GM19455 (cell line): ENCODE data around the gene GPR37L1.
"Not testable (repeated sequence)": the region's sequence is repeated elsewhere in the genome, so short reads cannot be mapped to it uniquely, and the experiment has no call there.

Experiments used
- ATAC-seq: cut with Tn5 transposase; IDR thresholded peaks from one replicate; pipeline ENCODE4 v1.9.1; 2021; ENCODE audit not compliant: unreplicated experiment

The GPR37L1 gene

DNA sequence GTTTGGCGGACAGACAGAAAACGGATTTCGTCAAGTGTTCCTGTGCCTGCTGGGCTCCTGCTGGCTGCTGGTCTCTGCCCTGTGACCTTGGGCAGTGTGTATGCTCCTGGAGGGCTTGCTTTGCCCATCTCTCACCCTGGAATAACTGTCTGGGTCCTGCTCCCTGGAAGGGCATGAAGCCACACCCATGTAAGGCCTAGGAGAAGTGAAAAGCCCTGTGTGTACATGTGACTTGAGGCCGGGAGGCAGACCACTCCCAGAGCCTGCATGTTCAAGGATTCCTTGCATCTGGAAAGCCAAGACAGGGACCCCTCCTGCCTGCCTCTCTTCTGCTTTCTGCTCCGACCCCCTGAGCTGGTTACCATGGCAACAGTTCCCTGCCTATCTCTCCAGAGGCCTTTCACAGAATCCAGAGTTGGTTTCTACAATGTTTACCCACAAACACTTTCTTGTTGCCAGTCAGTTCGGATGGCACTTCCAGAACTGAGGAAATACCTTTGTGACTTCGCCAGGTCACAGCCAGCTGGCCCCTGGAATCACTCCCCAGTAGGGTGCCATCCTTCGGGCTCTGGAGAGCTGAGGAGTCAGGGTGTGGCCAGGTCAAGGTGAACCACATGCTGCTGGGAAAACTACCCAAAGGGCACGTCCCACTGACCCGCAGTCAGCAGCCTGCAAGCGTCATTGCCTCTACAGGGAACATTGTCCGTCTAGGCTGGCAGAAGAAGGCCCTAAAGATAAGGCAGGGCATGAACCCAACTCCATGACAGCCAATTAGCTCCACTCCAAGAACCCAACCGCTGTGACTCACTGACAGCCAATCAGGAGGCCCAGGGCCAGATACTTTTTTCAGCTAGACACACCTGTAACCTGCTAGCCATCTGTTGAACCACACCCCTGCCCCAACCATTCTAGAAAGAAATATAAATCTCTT is 14.7 kb upstream of the GPR37L1 start:
- ATAC-seq: no peak

DNA sequence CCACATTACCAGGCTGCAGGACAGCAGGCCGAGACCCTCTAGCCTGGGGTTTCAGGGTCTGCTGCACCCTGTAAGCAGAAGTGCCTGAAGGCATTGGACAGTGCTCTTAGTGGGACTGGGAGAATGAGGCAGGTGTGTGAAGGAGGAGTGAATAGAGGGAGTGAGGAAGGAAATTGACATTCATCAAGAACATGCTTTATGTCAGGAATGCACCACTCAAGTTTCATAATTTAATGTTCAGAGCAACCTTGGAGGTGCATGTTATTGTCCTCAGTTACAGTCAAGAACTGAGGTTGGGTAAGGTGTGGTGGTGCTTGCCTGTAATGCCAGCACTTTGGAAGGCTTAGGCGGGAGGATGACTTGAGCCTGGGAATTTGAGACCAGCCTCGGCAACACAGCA is 11.7 kb upstream of the GPR37L1 start:
- ATAC-seq: no peak

DNA sequence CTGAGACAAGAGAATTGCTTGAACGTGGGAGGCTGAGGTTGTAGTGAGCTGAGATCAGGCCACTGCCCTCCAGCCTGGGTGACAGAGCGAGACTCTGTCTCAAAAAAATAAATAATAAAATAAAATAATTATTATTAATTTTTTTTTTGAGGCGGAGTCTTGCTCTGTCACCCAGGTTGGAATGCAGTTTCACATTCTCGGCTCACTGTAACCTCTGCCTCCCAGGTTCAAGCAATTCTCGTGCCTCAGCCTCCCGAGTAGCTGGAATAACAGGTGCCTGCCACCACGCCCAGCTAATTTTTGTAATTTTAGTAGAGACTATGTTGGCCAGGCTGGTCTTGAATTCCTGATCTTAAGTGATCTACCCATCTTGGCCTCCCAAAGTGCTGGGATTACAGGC is 11.1 kb upstream of the GPR37L1 start:
- ATAC-seq: not testable (repeated sequence)

DNA sequence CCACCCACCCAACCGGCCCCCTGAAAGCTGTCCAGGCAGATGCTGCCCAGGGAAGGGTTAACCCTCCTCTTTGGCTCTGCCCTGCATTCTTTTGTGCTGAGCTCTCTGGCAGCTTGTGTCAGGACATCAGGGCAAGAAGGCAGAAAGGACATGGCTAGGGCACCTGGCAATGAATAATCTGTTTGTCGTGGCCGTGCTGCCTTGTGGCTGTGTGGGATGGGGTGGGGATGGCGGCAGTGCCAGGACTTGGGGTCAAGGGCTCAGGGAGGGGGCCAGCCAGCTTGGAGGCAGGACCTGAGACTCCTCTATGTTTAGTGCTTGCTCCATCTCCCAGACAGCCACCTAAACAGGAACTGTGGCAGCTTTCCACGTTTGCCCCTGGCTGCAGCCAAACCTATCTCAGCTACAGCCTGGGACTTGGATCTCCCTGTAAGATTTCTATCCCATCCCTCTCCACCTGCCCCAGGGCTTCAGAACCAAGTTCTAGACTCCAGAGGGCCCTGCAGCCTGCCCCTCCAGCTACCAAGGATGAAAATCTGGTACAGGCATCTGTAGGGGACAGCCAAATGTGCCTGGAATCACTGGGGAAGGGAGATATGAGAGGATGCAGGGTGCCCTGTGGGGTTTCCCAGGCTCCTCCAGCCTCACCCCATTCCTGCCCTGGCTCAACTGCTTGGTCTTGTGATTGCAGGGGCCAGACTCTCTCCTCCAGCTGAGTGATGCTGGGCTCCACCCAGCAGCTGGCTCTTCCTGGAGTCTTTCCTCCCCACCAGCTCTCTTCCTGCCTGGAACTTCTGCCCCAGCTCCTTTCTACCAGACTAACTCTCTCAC is 9.6 kb upstream of the GPR37L1 start:
- no peak for ATAC-seq

DNA sequence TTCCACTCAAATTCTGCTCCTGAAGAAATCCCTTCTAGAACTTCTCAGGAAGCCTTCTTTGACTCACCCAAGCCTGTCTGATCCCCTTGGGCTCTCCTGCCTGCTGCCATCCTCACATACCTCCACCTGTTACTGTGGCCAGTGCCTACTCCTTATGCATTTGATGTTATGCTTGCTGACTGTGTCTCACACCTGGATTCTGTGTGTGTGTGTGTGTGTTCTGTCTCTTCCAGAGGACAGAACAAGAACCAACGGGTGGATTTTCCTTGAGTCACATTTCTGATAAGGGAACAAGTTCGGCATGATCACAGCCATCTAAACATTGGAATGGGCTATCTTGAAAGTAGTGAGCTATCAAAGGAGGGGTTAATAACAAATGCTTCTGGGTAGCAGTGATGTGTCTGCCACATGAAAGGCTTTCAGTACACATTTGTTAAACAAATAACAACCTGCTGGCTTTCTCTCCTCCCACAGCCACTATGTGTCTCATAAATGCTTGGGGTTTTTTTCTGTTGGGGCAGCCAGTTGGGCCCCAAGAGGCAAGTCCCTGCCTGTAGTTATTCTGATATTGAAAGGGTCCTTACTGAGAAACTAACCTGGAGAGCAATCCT is 8.9 kb upstream of the GPR37L1 start:
- no peak for ATAC-seq

DNA sequence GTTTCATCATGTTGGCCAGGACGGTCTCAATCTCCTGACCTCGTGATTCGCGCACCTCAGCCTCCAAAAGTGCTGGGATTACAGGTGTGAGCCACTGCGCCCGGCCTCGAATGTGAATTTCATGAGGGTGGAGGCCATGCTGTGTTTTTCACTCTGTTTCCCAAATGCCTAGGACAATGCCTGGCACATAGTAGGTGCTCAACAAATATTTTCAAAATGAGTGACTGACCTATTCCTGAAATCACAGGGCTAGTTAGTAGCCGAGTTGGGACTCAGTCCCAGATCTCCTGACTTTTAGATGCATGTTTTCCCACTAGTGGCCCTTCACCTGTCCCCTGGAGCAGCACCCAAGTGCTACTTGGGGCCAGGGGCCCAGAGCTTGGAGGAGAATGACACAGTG is 6.4 kb upstream of the GPR37L1 start:
- ATAC-seq: no peak

DNA sequence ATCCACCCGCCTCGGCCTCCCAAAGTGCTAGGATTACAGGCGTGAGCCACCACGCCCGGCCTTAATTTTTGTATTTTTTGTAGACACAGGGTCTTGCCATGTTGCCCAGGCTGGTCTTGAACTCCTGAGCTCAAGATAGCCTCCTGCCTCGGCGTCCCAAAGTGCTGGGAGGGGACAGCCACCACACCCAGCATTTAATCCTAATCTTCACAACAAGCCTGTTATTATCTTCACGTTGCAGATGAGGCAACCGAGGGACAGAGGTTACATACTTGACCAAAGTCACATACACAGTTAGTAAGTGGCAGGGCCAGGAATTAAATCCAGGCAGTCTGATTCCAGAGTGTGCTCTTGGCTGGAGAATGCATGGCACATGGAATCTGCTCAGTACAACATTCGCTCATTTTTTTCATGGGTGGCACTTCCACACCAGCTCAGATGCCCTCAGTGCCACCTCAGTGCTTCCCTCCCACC is 4.8 kb upstream of the GPR37L1 start:
- ATAC-seq: no peak

DNA sequence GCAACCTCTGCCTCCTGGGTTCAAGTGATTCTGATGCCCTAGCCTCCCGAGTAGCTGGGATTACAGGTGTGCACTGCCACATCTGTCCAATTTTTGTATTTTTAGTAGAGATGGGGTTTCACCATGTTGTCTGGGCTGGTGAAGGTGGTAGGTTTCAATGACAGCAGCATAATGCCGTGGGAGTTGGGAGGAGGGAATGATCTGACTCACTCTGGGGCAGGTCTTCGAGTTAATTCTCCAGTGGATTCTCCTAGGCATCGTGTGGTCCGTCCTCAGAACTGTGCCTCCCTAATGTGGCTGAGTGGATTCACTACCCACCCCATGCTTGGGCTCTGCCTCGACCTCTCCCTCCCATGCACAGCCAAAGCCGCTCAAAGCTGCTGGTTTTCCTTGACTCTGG is 1.7 kb upstream of the GPR37L1 start:
- ATAC-seq: no peak

DNA sequence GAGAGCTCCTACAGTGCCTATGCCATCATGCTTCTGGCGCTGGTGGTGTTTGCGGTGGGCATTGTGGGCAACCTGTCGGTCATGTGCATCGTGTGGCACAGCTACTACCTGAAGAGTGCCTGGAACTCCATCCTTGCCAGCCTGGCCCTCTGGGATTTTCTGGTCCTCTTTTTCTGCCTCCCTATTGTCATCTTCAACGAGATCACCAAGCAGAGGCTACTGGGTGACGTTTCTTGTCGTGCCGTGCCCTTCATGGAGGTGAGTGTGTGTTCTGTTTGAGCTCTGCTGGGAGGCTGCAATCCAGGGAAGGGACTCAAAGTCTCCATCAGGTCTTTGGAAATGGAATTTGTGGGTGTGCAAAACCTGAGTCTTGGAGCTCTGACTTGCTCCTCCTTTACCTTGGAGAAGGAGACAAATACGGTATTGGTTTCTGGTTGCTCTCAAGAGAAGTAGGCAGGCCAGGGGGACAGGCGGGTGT is 658 bp downstream of the GPR37L1 start:
- no peak for ATAC-seq

DNA sequence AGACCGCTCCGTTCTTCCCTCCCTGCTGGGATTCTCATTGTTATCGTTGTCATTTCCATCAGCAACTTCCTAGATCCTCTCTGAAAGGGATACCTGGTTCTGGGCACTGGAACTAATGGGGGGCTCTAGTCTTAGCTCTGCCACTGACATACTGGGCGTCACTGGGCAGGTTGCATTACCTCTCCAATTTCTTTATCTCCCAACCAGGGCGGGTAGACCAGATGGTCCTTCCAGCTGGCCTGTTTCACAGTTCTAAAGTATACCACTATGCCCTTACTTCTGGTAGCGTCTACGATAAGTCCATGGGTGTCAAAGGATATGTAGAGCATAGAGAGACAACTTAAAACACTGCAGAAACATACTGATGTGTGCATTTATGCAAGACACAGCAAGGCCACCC is 1.4 kb downstream of the GPR37L1 start:
- no peak for ATAC-seq

DNA sequence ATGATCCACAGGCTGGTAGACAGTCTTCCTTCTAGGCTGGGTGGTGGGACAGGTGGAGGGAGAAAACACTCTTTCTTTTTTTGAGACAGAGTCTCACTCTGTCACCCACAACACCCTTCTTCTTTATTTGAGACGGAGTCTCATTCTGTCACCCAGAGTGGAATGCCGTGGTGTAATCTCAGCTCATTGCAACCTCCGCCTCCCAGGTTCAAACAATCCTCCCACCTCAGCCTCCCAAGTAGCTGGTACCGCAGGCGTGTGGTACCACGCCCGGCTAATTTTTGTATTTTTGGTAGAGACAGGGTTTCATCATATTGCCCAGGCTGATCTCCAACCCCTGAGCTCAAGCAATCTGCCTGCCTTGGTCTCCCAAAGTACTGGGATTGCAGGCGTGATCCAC is 2.9 kb downstream of the GPR37L1 start:
- ATAC-seq: no peak

DNA sequence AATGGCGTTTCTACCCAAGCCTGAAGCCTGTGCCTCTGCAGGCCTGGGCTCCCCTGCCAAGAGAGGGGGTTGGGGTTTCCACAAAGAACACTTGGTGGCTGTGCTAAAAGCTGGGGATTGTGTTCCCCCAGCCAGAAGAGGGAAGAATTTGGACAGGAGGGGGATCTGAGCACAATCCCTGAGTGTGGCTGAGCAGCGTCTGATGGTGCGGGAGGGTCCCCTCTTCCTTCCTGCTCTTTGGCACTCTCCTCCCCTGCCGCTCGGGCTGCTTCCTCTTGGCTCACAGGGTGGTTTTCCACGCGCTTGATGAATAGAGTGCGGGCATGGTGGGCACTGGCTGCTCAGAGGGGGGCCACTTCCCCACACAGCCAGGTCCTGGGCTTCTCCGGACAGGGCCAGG is 3.7 kb downstream of the GPR37L1 start:
- ATAC-seq: no peak

DNA sequence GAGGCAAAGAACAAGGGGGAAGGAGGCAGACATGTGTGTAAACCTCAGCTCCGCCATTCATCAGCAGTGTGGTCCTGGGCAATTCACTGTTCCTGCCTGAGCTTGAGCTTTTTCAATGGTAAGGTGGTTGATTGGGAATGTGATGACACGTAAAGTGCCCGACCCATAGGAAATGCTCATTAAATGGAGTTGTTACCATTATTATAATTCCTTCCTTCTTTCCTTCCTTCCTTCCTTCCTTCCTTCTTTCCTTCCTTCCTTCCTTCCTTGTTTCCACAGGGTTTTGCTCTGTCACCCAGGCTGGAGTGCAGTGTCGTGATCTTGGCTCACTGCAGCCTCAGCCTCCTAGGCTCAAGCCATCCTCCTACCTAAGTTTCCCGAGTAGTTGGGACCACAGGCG is 4.3 kb downstream of the GPR37L1 start:
- no peak for ATAC-seq

DNA sequence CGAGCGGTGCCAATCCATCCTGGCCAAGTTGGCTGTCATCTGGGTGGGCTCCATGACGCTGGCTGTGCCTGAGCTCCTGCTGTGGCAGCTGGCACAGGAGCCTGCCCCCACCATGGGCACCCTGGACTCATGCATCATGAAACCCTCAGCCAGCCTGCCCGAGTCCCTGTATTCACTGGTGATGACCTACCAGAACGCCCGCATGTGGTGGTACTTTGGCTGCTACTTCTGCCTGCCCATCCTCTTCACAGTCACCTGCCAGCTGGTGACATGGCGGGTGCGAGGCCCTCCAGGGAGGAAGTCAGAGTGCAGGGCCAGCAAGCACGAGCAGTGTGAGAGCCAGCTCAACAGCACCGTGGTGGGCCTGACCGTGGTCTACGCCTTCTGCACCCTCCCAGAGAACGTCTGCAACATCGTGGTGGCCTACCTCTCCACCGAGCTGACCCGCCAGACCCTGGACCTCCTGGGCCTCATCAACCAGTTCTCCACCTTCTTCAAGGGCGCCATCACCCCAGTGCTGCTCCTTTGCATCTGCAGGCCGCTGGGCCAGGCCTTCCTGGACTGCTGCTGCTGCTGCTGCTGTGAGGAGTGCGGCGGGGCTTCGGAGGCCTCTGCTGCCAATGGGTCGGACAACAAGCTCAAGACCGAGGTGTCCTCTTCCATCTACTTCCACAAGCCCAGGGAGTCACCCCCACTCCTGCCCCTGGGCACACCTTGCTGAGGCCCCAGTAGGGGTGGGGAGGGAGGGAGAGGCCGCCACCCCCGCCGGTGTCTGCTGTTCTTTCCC is 5.3 kb downstream of the GPR37L1 start:
- ATAC-seq: no peak

DNA sequence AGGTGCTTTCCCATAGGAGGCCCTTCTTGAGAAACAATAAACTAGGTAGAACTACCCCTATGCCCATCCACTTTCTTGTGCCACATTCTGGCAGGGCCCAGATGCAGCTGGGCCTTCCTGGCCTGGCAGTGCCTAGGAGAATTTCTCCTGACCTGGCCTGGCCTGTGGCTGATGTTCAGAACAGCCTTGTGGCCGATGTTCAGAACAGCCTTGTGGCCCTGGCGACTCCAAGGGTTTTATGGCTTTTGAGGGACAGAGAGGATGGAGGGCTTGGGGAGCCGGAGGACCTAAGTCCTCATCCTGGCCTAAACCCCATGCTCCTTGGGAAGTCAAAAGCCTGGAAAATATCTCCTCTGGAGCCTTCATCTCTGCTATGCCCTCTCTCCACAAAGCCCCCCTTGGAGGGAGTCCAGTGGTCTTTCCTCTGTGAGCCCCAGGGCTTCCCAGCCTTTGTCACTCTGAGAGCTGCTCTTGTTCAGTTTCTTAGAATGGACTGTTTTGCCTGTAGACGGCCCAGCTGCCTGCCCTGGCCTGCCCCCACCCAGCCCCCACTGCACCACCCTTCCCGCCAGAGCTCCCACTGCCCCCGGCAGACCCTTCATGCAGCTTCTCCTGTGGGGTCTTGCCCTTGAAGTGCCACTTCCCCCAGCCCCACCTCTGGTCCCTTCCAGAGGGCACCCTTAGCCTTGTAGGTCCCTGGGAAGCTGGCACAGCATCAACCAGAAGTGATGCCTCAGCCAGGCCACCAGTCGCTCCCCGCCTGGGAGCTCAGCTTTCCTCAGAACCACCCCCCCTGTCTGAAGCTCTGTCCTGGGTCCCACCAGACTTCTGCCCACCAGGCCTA is 7.0 kb downstream of the GPR37L1 start:
- no peak for ATAC-seq

DNA sequence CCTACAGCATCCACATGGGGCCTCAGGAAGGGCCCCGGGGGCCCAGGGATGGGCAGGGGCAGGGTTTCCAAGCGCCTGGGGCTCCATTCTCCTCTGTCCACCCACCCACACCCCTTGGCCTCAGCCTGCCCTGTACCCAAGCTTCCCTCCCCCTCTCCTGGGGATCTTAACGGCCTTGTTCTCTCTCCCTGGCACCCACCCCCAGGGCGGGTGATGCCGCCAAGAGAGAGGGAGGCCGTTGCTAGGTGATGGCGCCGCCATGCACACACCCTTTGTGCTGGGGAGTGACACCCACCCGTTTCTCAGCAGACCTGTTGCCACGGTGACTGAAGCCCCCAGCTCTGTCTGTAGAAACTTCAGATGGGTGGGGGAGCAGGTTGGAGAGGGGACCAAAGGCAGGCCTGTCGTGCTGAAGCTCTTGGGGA is 7.6 kb downstream of the GPR37L1 start:
- no peak for ATAC-seq

DNA sequence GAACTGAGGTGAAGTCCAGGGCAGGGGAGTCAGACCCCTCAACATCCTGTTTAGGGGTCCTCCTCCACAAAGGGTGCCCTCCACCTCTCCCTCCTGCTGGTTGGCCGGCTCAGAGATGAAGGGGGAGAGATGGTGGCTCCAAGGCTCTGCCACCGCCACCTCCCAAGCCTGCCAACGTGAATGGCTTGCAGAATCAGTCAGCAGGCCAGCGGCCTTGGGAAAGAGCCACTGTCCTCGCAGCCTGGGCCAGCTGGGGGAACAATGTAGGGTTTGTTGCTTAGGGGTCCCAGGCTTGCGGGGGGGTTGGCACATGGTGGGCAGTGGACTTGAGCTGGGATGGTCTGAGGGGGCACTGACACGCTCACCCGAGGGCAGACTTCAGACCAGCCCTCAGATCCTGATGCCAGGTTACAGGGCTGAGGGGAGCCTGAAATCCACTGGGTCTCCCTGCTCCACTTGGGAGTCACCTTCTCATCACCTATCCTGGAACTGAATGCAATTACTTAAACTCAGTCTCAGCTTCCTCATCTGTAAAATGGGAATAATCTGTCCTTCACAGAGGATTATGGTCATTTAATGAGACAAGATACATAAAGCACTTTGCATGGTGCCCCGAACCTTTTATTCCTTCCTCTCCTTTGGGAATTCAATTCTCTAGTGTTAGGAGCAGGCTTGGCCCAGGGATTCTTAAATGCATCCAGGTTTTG is 8.3 kb downstream of the GPR37L1 start:
- no peak for ATAC-seq

DNA sequence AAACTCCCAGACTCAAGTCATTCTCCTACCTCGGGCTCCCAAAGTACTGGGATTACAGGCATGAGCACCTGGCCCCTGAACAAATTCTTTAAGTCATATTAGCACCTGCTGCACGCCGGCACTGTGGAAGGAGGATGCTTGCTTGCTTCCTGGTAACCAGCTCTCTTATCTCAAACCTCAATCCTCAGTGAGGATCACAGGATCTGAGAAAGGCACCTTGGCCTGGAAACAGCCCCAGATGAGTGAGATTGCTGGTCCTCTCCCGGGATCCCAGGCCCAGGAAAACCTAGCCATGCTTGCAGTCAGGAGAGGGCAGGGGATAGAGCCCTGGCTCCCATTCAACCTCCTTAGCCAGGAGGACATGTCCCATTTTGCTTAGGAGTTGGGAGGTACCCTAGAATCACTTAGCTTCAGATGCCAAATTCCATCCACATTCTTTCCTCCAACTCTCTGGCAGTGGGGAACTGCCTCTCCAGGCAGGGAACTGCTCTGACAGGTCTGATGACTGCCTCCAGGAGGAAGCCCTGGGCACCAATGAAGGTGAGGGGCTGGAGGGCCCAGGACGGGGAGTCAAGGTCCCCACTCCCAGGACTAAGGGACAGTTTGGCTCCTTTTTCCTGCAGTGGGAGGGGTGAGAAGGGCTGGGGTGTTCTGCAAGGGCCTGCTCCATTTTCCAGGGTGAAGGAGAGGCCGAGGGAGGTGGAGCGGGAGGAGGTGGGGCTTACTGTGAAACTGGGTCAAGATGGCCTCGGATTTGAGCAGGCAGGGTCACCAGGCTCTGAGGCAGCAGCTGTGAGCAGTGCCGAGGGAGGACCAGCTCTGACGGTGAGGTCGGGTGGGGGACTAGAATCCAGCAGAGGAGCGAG is 9.5 kb downstream of the GPR37L1 start:
- ATAC-seq: no peak
